Liver (tissue), 9 donors: Measurements from ENCODE around the gene HOXD13. TPM values are rescaled to one million over a fixed set of nuclear protein-coding genes. Genes with fewer than 3 reads are reported as not detected.

ENCODE experiments used
- DNase-seq: peaks from one replicate; pipeline ENCODE4 v3.0.0-alpha.2; 2017; ENCODE audit warnings: low spot score
- H3K27ac ChIP-seq, 2 donors: one replicate each; pipeline ENCODE4 v1.7.0; 2013; ENCODE audit warnings: inconsistent platforms in 2 of 2, low read length in 2 of 2, control low read depth in 1 of 2, low read depth in 1 of 2, mild to moderate bottlenecking in 1 of 2
- H3K27me3 ChIP-seq, 4 donors: one replicate each; pipeline versions ENCODE4 v1.6.1 to v1.7.0; 2013; ENCODE audit warnings: low read length in 3 of 4, inconsistent platforms in 1 of 4, mild to moderate bottlenecking in 1 of 4, moderate library complexity in 1 of 4; ENCODE audit not compliant: control insufficient read depth in 4 of 4, insufficient read depth in 4 of 4
- H3K36me3 ChIP-seq, 4 donors: one replicate each; pipeline versions ENCODE4 v1.6.1 to v1.7.0; 2013; ENCODE audit warnings: low read length in 3 of 4, mild to moderate bottlenecking in 3 of 4, low read depth in 1 of 4, moderate library complexity in 1 of 4; ENCODE audit not compliant: control insufficient read depth in 4 of 4, insufficient read depth in 3 of 4
- H3K4me1 ChIP-seq, 4 donors: one replicate each; pipeline versions ENCODE4 v1.6.1 to v1.7.0; 2013; ENCODE audit warnings: low read length in 3 of 4, mild to moderate bottlenecking in 3 of 4, moderate library complexity in 1 of 4; ENCODE audit not compliant: control insufficient read depth in 4 of 4, insufficient read depth in 4 of 4
- H3K4me3 ChIP-seq, 3 donors: one replicate each; pipeline versions ENCODE4 v1.6.1 to v1.7.0; 2013; ENCODE audit warnings: low read length in 3 of 3, control low read depth in 1 of 3, low read depth in 1 of 3, mild to moderate bottlenecking in 1 of 3
- H3K9ac ChIP-seq, 2 donors: one replicate each; pipeline ENCODE4 v1.7.0; 2013; ENCODE audit warnings: low read length in 2 of 2, mild to moderate bottlenecking in 2 of 2, moderate library complexity in 2 of 2, control low read depth in 1 of 2, low read depth in 1 of 2
- H3K9me3 ChIP-seq, 4 donors: one replicate each; pipeline versions ENCODE4 v1.6.1 to v1.7.0; 2013; ENCODE audit warnings: low read length in 3 of 4; ENCODE audit not compliant: control insufficient read depth in 4 of 4
- ATF3 ChIP-seq: IDR thresholded peaks from 2 replicates; pipeline ENCODE4 v1.6.1; 2016; ENCODE audit warnings: antibody characterized with exemption
- CTCF ChIP-seq: fragments of 150-350 bp; IDR thresholded peaks from 2 replicates; pipeline ENCODE4 v1.5.1; 2017; ENCODE audit warnings: improper control_type of control experiment, low read depth, low read length; ENCODE audit not compliant: missing input control
- EGR1 ChIP-seq, 2 donors: IDR thresholded peaks; 2 replicates each; pipeline ENCODE4 v1.6.1; 2016 to 2018; ENCODE audit warnings: antibody characterized with exemption in 2 of 2, low read depth in 2 of 2
- FOXA1 ChIP-seq: IDR thresholded peaks from 2 replicates; pipeline ENCODE4 v1.6.1; 2016; ENCODE audit warnings: antibody characterized with exemption
- GABPA ChIP-seq, 2 donors: IDR thresholded peaks in 1 of 2; conservative IDR thresholded peaks in 1 of 2; 2 replicates each; pipeline ENCODE4 v1.6.1; 2016; ENCODE audit warnings: antibody characterized with exemption in 2 of 2, mild to moderate bottlenecking in 1 of 2, moderate library complexity in 1 of 2
- JUND ChIP-seq, 2 donors: IDR thresholded peaks; 2 replicates each; pipeline ENCODE4 v1.6.1; 2016; ENCODE audit warnings: antibody characterized with exemption in 2 of 2
- MAX ChIP-seq: IDR thresholded peaks from 2 replicates; pipeline ENCODE4 v1.6.1; 2016; ENCODE audit warnings: antibody characterized with exemption
- NR2F2 ChIP-seq: IDR thresholded peaks from 2 replicates; pipeline ENCODE4 v1.6.1; 2016; ENCODE audit warnings: antibody characterized with exemption
- RAD21 ChIP-seq, 2 donors: IDR thresholded peaks; 2 replicates each; pipeline ENCODE4 v1.6.1; 2016; ENCODE audit warnings: antibody characterized with exemption in 2 of 2, mild to moderate bottlenecking in 2 of 2
- REST ChIP-seq: IDR thresholded peaks from 2 replicates; pipeline ENCODE4 v1.6.1; 2016; ENCODE audit warnings: antibody characterized with exemption, mild to moderate bottlenecking
- RXRA ChIP-seq, 2 donors: IDR thresholded peaks; 2 replicates each; pipeline ENCODE4 v1.6.1; 2017 to 2018; ENCODE audit warnings: antibody characterized with exemption in 2 of 2, mild to moderate bottlenecking in 1 of 2
- SP1 ChIP-seq: IDR thresholded peaks from 2 replicates; pipeline ENCODE4 v1.6.1; 2018; ENCODE audit warnings: antibody characterized with exemption, mild to moderate bottlenecking
- TAF1 ChIP-seq: conservative IDR thresholded peaks from 2 replicates; pipeline ENCODE4 v1.6.1; 2016; ENCODE audit warnings: antibody characterized with exemption, mild to moderate bottlenecking
- YY1 ChIP-seq: IDR thresholded peaks from 2 replicates; pipeline ENCODE4 v1.6.1; 2016; ENCODE audit warnings: antibody characterized with exemption, mild to moderate bottlenecking
- ZBTB33 ChIP-seq: IDR thresholded peaks from 2 replicates; pipeline ENCODE4 v1.6.1; 2016; ENCODE audit warnings: antibody characterized with exemption
- WGBS: extraction: QIAGEN DNeasy Blood & Tissue Kit; methylation state at CpG from one replicate; pipeline ENCODE4 v1.1.7; 2013; 5-methylcytosine and 5-hydroxymethylcytosine counted together
- polyA plus RNA-seq, 2 donors: library from polyadenylated mRNA; stranded (reverse) in 1 of 2; unstranded in 1 of 2; fragments of 200-250 nt in 1 of 2; fragments of >200 nt in 1 of 2; fragmentation: Nextera tagmentation in 1 of 2; extraction: Ambion mirVana in 1 of 2; gene quantifications; one replicate each; pipeline versions ENCODE4 v1.2.1 to v1.2.3, GENCODE V29; 2013 to 2015
- total RNA-seq, 2 donors: library from RNA; depleted of rRNA; stranded (reverse); fragments of >200 nt; gene quantifications; one replicate each; pipeline ENCODE4 v1.2.3, GENCODE V29; 2014
- donor health status: healthy.
- donor health status: healthy.
- donor health status: healthy.
- donor health status: healthy.
- donor health status: healthy.

HOXD13 gene
- total and polyA plus RNA-seq, 4 donors: not detected

GRCh38 chr2:176101216-176101830 lies 8.8 kb downstream of the HOXD13 start:
- no peak overlapping the region for H3K9ac ChIP-seq
- H3K9me3 ChIP-seq: no peaks in the 10 kb centered on the region
- H3K4me1 ChIP-seq: peaks cover 1 to 25% (median 14%) of the 10 kb centered on the region in 4 donors
- DNase-seq: no peak
- no peak overlapping the region for H3K4me3 ChIP-seq
- H3K36me3 ChIP-seq: no peaks in the 10 kb centered on the region
- TF ChIP-seq RXRA (IDR thresholded peaks at IDR 0.05) (no peak), JUND (IDR thresholded peaks at IDR 0.05) (no peak), FOXA1 (no peak), REST (no peak), TAF1 (no peak), RAD21 (IDR thresholded peaks at IDR 0.05) (no peak), ATF3 (no peak), MAX (no peak)
- H3K27ac ChIP-seq: no peak overlapping the region
- H3K27me3 ChIP-seq: peaks cover 20 to 78% (median 39%) of the 10 kb centered on the region in 4 donors
- 17% methylated on average over 2 of the region's 2 CpGs for WGBS

- Histone ChIP-seq H3K9me3 (no peaks in the 10 kb centered on the region), H3K27me3 (peaks cover 22 to 73% (median 37%) of the 10 kb centered on the region in 4 donors), H3K4me1 (peaks cover 1 to 23% (median 9%) of the 10 kb centered on the region in 4 donors), H3K9ac (no peak overlapping the region), H3K27ac (no peak overlapping the region), H3K36me3 (no peaks in the 10 kb centered on the region), H3K4me3 (no peak overlapping the region)
- no peak for DNase-seq
- 38% methylated on average over 5 of the region's 5 CpGs for WGBS
- TF ChIP-seq RAD21 (IDR thresholded peaks at IDR 0.05) (no peak), YY1 (no peak), SP1 (no peak), NR2F2 (no peak), GABPA (IDR thresholded peaks at IDR 0.05 in 1 of 2, conservative IDR thresholded peaks at IDR 0.05 in 1 of 2) (no peak), CTCF (no peak), TAF1 (no peak), REST (no peak), EGR1 (IDR thresholded peaks at IDR 0.05; ENCODE audit: low read depth in 2 of 2) (no peak), ZBTB33 (no peak)
Observed at GRCh38 chr2:176101842-176102241, 9.3 kb downstream of the HOXD13 start.
